GM12878 (cell line): Measurements from ENCODE around the gene SPI1. TPM values are rescaled to one million over a fixed set of nuclear protein-coding genes. Genes with fewer than 3 reads are reported as not detected.

Source experiments
- CBX3 ChIP-seq: fragments of 200-600 bp; sonication (generic); IDR thresholded peaks from 2 replicates; pipeline ENCODE4 v1.6.1; 2016; ENCODE audit warnings: low read depth, borderline replicate concordance
- FOS ChIP-seq: IDR thresholded peaks from 3 replicates; pipeline ENCODE4 v1.6.1; 2011; ENCODE audit warnings: borderline replicate concordance; ENCODE audit not compliant: insufficient read length; ENCODE audit errors: extremely low read depth
- MEF2B ChIP-seq: fragments of 450-650 bp; IDR thresholded peaks from 2 replicates; pipeline ENCODE4 v1.6.1; 2018; ENCODE audit warnings: mild to moderate bottlenecking, moderate library complexity; ENCODE audit not compliant: partially characterized antibody, poor library complexity, severe bottlenecking
- MLLT1 ChIP-seq: fragments of 450-650 bp; IDR thresholded peaks from 2 replicates; pipeline ENCODE4 v1.6.1; 2016; ENCODE audit warnings: mild to moderate bottlenecking
- MTA2 ChIP-seq: fragments of 450-650 bp; IDR thresholded peaks from 2 replicates; pipeline ENCODE4 v1.6.1; 2016; ENCODE audit warnings: low read depth, mild to moderate bottlenecking, moderate library complexity
- MYB ChIP-seq: fragments of 150-350 bp; IDR thresholded peaks from 2 replicates; pipeline ENCODE4 v1.6.1; 2014; ENCODE audit warnings: mild to moderate bottlenecking, low read depth, low read length, borderline replicate concordance
- NFYA ChIP-seq: IDR thresholded peaks from 2 replicates; pipeline ENCODE4 v1.6.1; 2011; ENCODE audit warnings: low read depth, mild to moderate bottlenecking, low read length, improper control_type of control experiment, borderline replicate concordance
- PAX5 ChIP-seq: IDR thresholded peaks from 2 replicates; pipeline ENCODE4 v1.6.1; 2011; ENCODE audit warnings: low read depth, low read length, borderline replicate concordance
- RELA ChIP-seq: fragments of 450-650 bp; IDR thresholded peaks from 2 replicates; pipeline ENCODE4 v1.8.0; 2014; ENCODE audit warnings: borderline replicate concordance; ENCODE audit not compliant: partially characterized antibody
- RELB ChIP-seq: fragments of 450-650 bp; IDR thresholded peaks from 2 replicates; pipeline ENCODE4 v1.6.1; 2017; ENCODE audit warnings: low read depth, mild to moderate bottlenecking, moderate library complexity
- REST ChIP-seq: IDR thresholded peaks from 2 replicates; pipeline ENCODE4 v1.6.1; 2012; ENCODE audit warnings: mild to moderate bottlenecking, low read depth, low read length
- RUNX3 ChIP-seq: IDR thresholded peaks from 2 replicates; pipeline ENCODE4 v1.6.1; 2012; ENCODE audit warnings: low read length, inconsistent platforms
- USF1 ChIP-seq: IDR thresholded peaks from 2 replicates; pipeline ENCODE4 v1.6.1; 2011; ENCODE audit warnings: borderline replicate concordance, low read depth, mild to moderate bottlenecking, moderate library complexity, mixed read lengths, low read length; ENCODE audit not compliant: insufficient read depth; ENCODE audit errors: extremely low read length
- YBX1 ChIP-seq: fragments of 450-650 bp; IDR thresholded peaks from 2 replicates; pipeline ENCODE4 v1.6.1; 2016; ENCODE audit warnings: antibody characterized with exemption
- ZSCAN29 ChIP-seq: fragments of 450-650 bp; IDR thresholded peaks from 2 replicates; pipeline ENCODE4 v1.6.1; 2017; ENCODE audit warnings: mild to moderate bottlenecking, moderate library complexity
- polyA plus RNA-seq, 11 experiments: library from polyadenylated mRNA; depleted of rRNA in 4 of 11; unstranded in 6 of 11; stranded (reverse) in 5 of 11; fragments of >200 nt; fragmentation: Nextera tagmentation in 4 of 11; fragmentation: Illumina TruSeq in 1 of 11; extraction: Ambion mirVana in 4 of 11; extraction: Trizol in 1 of 11; gene quantifications; 1 replicate in 1 of 11; 2 replicates in 10 of 11; pipeline versions ENCODE4 v1.2.1 to v1.2.3, GENCODE V29; 2011 to 2016; ENCODE audit warnings: inconsistent platforms in 2 of 11, missing spikeins in 2 of 11, low read depth in 1 of 11
- total RNA-seq, 4 experiments: library from RNA; depleted of rRNA in 3 of 4; stranded (reverse); fragments of >200 nt in 3 of 4; fragmentation: Illumina TruSeq in 1 of 4; extraction: Trizol in 1 of 4; gene quantifications; 2 replicates each; pipeline versions ENCODE4 v1.2.1 to v1.2.3, GENCODE V29; 2013 to 2021

Gene SPI1
- total and polyA plus RNA-seq, 10 of the 15 experiments (the other 5 are each of a cell fraction or from before 2014, with no cell fraction given) = 0.05 to 31.1 (median 9.7) TPM

- TF ChIP-seq MYB (no peak), RELB (peak; percentile 92), PAX5 (peak; percentile 64; the same call in 1 of the 2 replicates), RUNX3 (peak; percentile 81), REST (no peak), RELA (peak; percentile 80), FOS (no peak), MTA2 (0 out of 2 replicates have a peak, but pooled peaks have one; percentile 32), MLLT1 (peak; percentile 54; the same call in 1 of the 2 replicates), CBX3 (no peak), MEF2B (no peak), YBX1 (no peak), NFYA (no peak), USF1 (no peak), ZSCAN29 (no peak)
Observed at GRCh38 chr11:47391077-47391583, 12.8 kb upstream of the SPI1 start (continued).
